Measurements from ENCODE around the gene ZCCHC18.
A peak's percentile ranks its signal among the peaks of the same experiment; 100 is the strongest.

Gene ZCCHC18

DNA sequence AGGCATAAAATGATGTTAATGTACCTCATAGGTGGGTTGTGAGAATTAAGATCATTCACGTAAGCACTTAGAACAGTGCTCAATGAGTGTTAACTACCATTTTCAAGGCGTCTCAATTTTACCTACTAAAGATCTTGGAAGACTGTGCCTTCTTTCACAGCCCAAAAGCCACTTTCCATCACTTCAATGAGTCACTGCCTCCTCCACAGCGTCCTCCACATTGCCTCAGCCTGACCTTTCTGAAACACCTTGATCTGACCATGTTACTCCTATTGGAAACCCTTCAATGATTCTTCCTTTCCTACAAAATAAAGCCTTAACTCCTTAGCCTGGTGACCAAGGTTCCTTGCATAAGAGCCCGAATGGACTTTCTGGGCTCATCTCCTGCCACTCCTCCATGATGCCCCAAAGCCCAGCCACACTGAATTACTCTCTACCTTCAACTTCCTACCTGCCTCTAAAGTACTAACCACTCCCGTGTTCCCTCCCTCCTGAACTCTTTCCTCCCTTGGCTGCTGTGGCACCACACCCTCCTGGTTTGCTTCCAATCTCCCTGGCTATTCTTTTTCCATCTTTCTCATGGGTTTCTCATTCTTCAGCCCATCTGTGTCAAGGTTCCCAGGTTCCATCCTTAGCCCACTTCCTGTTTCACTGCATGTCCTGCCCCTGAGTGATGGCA is 22.4 kb downstream of the ZCCHC18 start:
- DNase-seq (ENCODE audit: low spot score), result no peak

DNA sequence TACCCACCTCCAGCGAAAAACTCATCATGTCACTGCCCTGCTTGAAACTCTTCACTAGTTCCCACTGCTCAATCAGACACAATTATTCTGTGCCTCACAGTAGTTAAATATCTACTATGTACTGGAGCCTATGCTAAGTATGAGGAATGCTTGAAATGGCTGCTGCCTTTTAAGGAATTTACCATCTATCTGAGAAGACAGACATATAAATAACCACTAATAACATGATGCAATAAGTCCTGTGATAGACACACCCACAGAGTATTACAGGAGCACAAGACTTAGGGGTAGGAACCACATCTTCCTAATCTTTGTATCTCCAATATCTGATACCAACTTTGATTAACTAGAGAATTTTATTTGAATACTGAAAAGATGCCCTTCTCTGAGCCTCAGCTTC is 23.4 kb downstream of the ZCCHC18 start:
- no peak for DNase-seq (ENCODE audit: low spot score)

DNA sequence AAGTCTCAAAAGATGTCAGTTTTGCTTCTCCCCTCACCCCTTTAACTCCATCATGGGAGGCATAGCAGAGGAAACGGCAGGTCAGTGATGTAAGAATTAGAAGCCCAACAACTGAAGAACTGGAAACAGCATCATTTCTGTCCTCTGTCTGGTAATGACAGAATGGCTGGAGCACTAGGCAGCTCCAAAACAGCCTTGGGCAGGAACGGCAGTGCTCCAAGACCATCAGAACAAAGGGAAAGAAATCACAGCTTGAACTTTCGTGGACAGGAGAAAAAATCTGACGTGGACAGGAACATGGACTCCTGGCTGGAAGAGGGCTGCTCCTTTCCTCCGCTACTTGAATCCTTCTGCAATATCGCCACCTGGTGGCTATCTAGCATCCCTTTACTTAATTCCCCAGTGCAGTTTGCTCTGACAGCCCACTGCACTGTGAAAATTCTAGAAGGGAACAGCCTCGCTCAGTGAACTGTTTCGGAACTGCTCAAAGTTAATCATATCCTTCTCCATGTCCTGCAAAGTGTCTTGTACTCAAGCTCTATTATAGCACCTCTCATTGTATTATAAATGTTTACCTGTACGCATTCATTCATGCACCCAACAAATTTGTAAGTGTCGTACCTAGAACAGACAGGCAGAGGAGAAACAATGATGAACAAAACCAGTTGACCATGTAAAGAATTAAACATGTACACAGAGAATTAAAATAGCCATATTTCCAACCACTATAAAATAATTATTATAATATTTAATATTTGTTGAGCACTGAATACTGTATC is 24.1 kb downstream of the ZCCHC18 start:
- peak; percentile 87 for DNase-seq (ENCODE audit: low spot score)

DNA sequence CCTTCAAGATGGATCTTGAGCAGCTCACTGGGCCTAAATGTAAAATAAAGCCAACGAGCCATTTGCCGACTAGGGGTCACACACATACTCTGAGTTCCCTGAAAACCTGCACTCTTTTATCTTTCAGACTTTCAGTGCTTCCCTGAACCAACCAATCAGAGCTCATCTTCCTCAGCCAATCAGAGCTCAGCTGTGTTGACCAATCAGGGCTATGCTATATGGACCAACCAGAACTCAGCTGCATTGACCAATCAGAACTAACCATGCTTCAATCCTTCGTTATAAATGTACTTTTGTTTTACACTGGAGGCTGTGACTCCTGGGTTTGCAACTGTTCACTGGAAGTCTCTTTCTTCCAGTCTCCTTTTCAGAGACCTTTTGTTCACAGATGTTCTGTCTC is 25.2 kb downstream of the ZCCHC18 start:
- DNase-seq (ENCODE audit: low spot score), result peak; percentile 37

DNA sequence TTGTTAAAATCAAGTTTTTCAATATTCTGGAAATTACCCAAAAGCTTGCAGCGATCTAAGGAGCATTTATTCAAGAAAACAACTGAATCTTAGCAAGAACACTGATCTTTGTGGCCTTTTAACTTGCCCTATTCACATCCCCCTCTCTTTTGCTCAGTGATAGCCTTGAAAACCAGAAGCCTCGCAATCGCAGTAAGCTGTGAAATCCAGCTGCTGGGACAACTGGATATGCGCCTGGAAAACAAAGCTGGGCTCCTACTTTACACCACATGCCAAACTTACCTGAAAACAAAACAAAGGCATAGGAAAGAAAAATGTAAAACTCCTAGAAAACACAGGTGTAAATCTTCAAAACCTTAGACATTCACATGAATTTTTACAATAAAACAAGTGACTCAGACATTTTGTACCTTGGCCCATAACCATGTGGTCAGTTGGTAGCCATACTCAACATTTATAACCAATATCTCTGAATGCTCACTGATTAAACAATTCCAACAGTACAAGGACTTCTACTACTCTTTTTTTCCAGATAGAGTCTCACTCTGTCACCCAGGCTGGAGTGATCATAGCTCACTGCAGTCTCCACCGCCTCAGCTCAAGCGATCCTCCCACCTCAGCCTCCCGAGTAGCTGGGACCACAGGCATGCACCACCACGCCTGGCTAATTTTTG is 28.9 kb downstream of the ZCCHC18 start:
- no peak for DNase-seq (ENCODE audit: low spot score)

DNA sequence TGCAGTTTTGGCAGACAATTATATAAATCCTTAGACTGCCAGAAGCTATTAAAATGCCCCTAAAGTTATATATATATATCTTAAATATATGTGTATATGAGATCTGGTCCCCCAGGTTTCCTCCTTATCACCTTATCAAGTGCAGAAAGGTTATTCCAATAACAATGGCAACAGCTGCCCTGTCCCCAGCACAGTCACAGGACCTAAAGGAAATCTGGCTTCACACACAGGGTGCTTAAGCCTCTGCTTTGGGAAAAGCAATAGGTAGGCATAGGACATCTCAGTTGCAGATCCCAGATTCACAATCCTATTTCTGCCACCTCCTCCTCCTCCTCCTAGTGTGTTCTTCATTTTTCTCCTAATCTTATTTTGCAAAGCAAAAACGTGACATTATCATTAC is 38.7 kb downstream of the ZCCHC18 start:
- DNase-seq (ENCODE audit: low spot score), result no peak

DNA sequence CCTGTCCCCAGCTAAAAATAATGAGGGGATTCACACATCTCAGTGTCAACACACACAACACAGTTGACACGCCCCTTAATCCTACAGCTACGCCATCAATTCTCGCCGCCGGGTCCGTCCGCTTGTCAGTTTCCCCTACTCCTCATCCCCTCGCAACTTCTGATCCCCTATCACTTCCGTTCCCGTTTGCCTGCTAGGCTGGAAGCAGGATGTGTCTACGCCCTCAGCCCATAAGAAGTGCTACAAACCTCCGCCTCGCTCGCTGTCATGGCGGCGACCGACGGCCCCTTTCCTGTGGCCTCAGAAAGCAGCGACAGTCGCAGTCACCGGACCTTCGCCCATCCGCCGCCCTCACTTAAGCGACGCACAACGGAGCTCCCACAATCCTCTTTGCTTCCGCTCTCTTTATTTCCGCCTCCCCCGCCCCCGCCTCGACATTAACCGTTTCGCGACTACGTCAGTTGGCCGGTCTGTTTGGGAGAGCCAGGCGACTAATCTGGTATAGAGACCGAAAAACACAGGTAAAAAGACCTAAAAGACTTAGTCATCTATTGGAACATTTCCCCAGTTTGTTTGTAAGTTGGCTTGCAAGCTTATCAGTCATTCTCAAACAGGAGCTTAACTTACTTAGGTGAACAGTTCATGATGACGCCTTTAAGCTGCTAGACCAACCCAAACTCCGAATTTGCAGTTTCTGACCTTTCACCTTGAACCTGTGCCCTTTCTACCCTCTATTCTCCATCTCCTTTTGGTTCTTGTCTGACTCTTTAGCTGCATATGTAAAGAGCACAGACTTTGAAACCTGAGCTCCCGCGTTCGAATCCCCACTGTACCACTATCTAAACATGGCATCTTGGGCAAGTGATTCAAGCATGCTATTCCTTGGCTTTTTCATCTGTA is 44.6 kb downstream of the ZCCHC18 start, which contains the start of gene SLC25A53:
SLC25A53 (minus strand) TSS at position 380 of the 900 bp plus-strand sequence. CDS start 51,752 bp downstream, outside the sequence.
- DNase-seq (ENCODE audit: low spot score), result peak; percentile 79

Measured in RKO (cell line).